Stomach (tissue), 9 donors: Measurements from ENCODE around the gene BMP6. TPM values are rescaled to one million over a fixed set of nuclear protein-coding genes. Genes with fewer than 3 reads are reported as not detected.
A peak's percentile ranks its signal among the peaks of the same experiment; 100 is the strongest.

Source experiments
- DNase-seq, 2 donors: peaks; one replicate each; pipeline versions ENCODE4 v3.0.0 to v3.0.0-alpha.2; 2013 to 2019
- H3K27ac ChIP-seq, 5 donors: fragments of 200-600 bp in 4 of 5; sonication (generic) in 4 of 5; one replicate each; pipeline ENCODE4 v1.5.1; 2013 to 2019; ENCODE audit warnings: mild to moderate bottlenecking in 1 of 5, moderate library complexity in 1 of 5
- H3K27me3 ChIP-seq, 3 donors: fragments of 200-600 bp; sonication (generic); one replicate each; pipeline ENCODE4 v1.5.1; 2017 to 2019; ENCODE audit warnings: mixed run types in 1 of 3
- H3K36me3 ChIP-seq, 4 donors: fragments of 200-600 bp; sonication (generic); 1 replicate in 3 of 4; 2 replicates in 1 of 4; pipeline ENCODE4 v1.5.1; 2016 to 2019
- H3K4me1 ChIP-seq, 4 donors: fragments of 200-600 bp; sonication (generic); one replicate each; pipeline ENCODE4 v1.5.1; 2016 to 2019
- H3K4me3 ChIP-seq, 4 donors: fragments of 200-600 bp; sonication (generic) in 3 of 4; one replicate each; pipeline ENCODE4 v1.5.1; 2016 to 2019; ENCODE audit warnings: mild to moderate bottlenecking in 1 of 4
- H3K9me3 ChIP-seq, 4 donors: fragments of 200-600 bp; sonication (generic); one replicate each; pipeline ENCODE4 v1.5.1; 2016 to 2019
- EP300 ChIP-seq: sonication (generic); formaldehyde crosslinking; IDR thresholded peaks from one replicate; pipeline ENCODE4 v1.6.1; 2017; ENCODE audit warnings: antibody characterized with exemption
- POLR2A ChIP-seq, 4 donors: fragments of 450-650 bp; IDR thresholded peaks; one replicate each; pipeline ENCODE4 v1.6.1; 2016; ENCODE audit warnings: antibody characterized with exemption in 4 of 4, control low read depth in 2 of 4, mild to moderate bottlenecking in 1 of 4, moderate library complexity in 1 of 4
- POLR2AphosphoS5 ChIP-seq, 3 donors: sonication (generic); formaldehyde crosslinking; IDR thresholded peaks; one replicate each; pipeline ENCODE4 v1.6.1; 2016; ENCODE audit warnings: antibody characterized with exemption in 3 of 3
- WGBS, 5 donors: extraction: QIAGEN DNeasy Blood & Tissue Kit in 3 of 5; methylation state at CpG; one replicate each; pipeline versions ENCODE4 v1.1.5 to v1.1.7; 2013 to 2018; 5-methylcytosine and 5-hydroxymethylcytosine counted together
- intact Hi-C: fragments of 100-400 bp; cut with DNase I; formaldehyde crosslinking; loops from one replicate; pipeline ENCODE4 v1.15.1; 2023; ENCODE audit warnings: low total_unique reads
- polyA plus RNA-seq, 3 donors: library from polyadenylated mRNA; stranded (reverse); fragments of 200-250 nt; gene quantifications; one replicate each; pipeline ENCODE4 v1.2.3, GENCODE V29; 2013
- total RNA-seq, 5 donors: library from RNA; depleted of rRNA; stranded (reverse); fragments of >200 nt; gene quantifications; one replicate each; pipeline versions ENCODE4 v1.1.0 to v1.2.3, GENCODE V29; 2014 to 2016
- TF ChIP-seq, protein P1 (sequence below), 7 experiments: fragments of 450-650 bp in 4 of 7; fragments of 200-600 bp in 3 of 7; sonication (generic) in 3 of 7; IDR thresholded peaks; one replicate each; pipeline ENCODE4 v1.5.1; 2016 to 2019; ENCODE audit warnings: antibody characterized with exemption in 7 of 7, control low read depth in 2 of 7, mild to moderate bottlenecking in 1 of 7
- donor health status: healthy with polysubstance abuse.
- donor health status: Bipolar disorder and iron deficiency.
- donor health status: healthy.

BMP6 gene
- total and polyA plus RNA-seq, 8 donors = 0.50 to 15.8 (median 2.7) TPM; not detected in 1

DNA sequence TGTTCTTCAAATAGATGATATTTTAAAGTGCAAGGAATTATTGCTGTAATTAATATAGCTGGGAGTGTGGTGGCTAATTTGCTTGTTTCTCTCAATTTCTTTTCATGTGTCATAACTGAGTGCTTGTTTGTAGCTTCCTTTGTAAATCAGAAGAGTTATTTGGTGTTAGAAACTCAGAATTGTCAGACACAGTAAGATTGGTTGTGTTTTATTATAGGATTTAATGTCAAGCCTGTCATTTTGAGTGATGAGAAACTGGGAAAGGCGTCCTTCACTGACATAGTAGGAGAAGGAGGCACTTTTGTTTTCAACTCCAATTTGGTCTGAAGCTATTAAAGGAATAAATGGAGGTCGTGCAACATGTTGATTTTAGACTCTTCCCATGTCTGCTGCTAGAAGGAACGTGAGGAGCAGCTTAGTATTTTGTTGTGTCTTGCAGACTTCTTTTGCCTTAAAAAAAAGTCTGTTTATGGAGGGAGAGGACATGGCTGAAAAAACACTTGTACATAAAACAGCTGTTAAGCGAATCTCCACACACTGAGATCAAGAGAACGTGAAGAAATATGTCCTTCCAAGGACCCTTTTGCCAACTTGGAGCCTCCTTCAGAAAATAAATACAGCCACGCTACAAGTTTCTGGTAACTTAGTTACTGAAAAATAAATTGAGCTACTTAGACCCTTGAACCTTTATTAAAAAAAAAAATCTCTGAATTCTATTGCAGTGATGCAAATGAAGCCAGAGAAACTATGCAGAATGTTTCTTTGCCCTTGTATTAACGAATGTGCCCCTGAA lies 59.5 kb downstream of the BMP6 start:
- Histone ChIP-seq H3K27ac (peak overlapping the region; percentile 35 to 74 (median 66)), H3K9me3 (no peaks in the 10 kb centered on the region), H3K36me3 (no peaks in the 10 kb centered on the region), H3K4me3 (no peak overlapping the region), H3K4me1 (peaks cover 4 to 32% (median 15%) of the 10 kb centered on the region in 4 donors), H3K27me3 (no peaks in the 10 kb centered on the region)
- TF ChIP-seq EP300 (no peak), POLR2AphosphoS5 (IDR thresholded peaks at IDR 0.05) (peak in 1 of 3 donors; percentile 44), POLR2A (IDR thresholded peaks at IDR 0.05) (no peak)
- TF ChIP-seq, protein P1, sequence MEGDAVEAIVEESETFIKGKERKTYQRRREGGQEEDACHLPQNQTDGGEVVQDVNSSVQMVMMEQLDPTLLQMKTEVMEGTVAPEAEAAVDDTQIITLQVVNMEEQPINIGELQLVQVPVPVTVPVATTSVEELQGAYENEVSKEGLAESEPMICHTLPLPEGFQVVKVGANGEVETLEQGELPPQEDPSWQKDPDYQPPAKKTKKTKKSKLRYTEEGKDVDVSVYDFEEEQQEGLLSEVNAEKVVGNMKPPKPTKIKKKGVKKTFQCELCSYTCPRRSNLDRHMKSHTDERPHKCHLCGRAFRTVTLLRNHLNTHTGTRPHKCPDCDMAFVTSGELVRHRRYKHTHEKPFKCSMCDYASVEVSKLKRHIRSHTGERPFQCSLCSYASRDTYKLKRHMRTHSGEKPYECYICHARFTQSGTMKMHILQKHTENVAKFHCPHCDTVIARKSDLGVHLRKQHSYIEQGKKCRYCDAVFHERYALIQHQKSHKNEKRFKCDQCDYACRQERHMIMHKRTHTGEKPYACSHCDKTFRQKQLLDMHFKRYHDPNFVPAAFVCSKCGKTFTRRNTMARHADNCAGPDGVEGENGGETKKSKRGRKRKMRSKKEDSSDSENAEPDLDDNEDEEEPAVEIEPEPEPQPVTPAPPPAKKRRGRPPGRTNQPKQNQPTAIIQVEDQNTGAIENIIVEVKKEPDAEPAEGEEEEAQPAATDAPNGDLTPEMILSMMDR (IDR thresholded peaks at IDR 0.05) = no peak
- WGBS, 5 donors = 42 to 52% (median 50%) methylated on average over 7 of the region's 7 CpGs
- peak in 1 of 2 donors; percentile 80 for DNase-seq
- intact Hi-C loops = no loop called here

DNA sequence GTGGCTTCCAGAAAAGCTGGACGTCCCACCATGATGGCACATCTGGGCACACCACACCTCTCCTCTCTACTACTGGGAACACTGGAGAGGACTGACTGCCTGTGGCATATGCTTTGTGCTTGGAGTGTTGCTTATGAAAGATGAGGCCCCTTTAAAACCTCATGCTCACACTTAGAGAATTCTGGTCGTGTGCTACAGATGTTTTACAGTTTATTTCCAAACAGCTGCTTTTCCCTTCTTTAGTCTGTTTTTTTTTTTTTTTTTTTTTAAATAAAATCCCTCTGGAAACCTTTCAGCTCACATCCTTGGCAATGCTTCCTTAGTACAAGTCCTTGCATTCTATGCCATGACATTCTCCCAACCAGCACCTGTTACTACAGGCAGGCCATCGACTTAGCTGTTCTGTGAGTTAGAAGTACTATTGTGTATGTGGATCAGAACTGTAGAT lies 60.3 kb downstream of the BMP6 start:
- TF ChIP-seq EP300 = no peak
- Histone ChIP-seq H3K36me3 (no peaks in the 10 kb centered on the region), H3K27ac (peak overlapping the region; percentile 35 to 74 (median 66)), H3K4me3 (no peak overlapping the region), H3K9me3 (no peaks in the 10 kb centered on the region), H3K4me1 (peaks cover 4 to 32% (median 15%) of the 10 kb centered on the region in 4 donors), H3K27me3 (no peaks in the 10 kb centered on the region)
- 45 to 71% (median 56%) methylated on average over 3 of the region's 3 CpGs for WGBS, 5 donors
- intact Hi-C loops = no loop called here
- DNase-seq = peak in 1 of 2 donors; percentile 61

DNA sequence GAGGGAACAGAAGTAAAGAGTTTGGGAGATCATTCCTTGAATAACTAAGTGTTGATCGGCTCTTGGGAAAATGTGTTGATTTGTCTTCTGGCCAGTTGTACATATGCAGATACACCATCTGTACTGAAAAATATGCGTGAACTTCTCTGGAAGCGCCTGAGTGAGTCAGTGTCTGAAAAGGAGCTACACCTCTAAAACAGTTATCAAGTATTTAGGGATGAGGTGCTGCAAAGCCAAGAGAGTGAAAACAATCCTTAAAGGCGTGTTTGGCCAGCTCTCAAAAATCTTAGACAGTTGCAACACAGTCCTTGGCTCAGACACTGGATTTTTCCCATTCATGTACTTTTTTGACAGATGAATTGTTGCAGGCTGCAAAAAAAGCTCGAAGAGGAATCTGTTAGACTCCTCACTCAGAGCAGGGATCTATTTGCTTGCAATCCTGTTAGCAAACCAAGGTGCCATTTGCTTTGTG lies 61.3 kb downstream of the BMP6 start:
- H3K27ac ChIP-seq = peak overlapping the region in 4 of 5 donors; percentile 12 to 74 (median 55)
- intact Hi-C loops = no loop called here
- H3K27me3 ChIP-seq = no peaks in the 10 kb centered on the region
- H3K36me3 ChIP-seq = no peaks in the 10 kb centered on the region
- 53 to 66% (median 59%) methylated on average over 5 of the region's 5 CpGs for WGBS, 5 donors
- peaks cover 4 to 32% (median 15%) of the 10 kb centered on the region in 4 donors for H3K4me1 ChIP-seq
- no peaks in the 10 kb centered on the region for H3K9me3 ChIP-seq
- peak in 1 of 2 donors; percentile 79 for DNase-seq
- peak in 2 of 3 donors; percentile 18 for TF ChIP-seq POLR2AphosphoS5 (IDR thresholded peaks at IDR 0.05)
- TF ChIP-seq, protein P1 (IDR thresholded peaks at IDR 0.05) = no peak
- no peak overlapping the region for H3K4me3 ChIP-seq

DNA sequence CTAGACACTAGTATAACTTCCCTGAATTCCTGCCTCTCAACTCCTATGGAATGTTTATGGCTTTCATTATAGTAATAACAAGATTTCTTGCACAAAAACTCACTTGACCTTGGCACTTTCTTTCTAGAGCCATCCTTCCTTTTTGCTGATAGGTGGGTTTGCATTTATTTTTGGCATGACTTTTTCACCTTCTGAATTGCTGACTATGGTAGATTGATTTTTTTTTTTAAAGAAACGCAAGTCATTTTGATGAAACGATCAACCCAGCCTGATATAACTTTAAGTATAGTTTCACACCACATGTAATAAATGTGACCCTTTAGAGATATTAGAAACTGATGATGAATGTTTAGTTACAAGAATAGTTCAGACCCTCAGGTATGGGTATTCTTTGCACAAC lies 61.8 kb downstream of the BMP6 start:
- intact Hi-C loops = no loop called here
- Histone ChIP-seq H3K9me3 (no peaks in the 10 kb centered on the region), H3K27ac (no peak overlapping the region), H3K4me3 (no peak overlapping the region), H3K4me1 (peaks cover 4 to 32% (median 15%) of the 10 kb centered on the region in 4 donors), H3K27me3 (no peaks in the 10 kb centered on the region), H3K36me3 (no peaks in the 10 kb centered on the region)
- WGBS, 5 donors = 81 to 94% (median 91%) methylated on average over 2 of the region's 2 CpGs
- TF ChIP-seq, protein P1 (IDR thresholded peaks at IDR 0.05) = no peak
- no peak for DNase-seq

DNA sequence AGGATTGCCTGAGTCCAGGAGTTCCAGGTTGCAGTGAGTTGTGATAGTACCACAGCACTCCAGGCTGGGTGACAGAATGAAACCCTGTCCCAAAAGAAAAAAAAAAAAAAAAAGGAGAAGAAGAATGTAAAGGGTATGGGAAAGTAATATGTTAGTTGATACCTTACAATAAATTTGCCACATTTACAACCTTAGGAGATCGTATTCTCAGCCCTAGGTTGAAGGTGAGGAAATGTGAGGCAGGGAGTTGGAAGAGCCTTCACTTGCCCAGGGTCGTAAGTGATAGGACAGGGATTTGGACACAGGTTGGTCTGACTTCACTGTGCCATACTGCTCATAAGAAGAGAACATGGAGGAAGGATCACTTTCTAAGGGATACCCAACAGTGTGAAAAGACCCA lies 68.6 kb downstream of the BMP6 start:
- Histone ChIP-seq H3K27ac (no peak overlapping the region), H3K36me3 (no peaks in the 10 kb centered on the region), H3K9me3 (no peaks in the 10 kb centered on the region), H3K4me1 (no peaks in the 10 kb centered on the region), H3K27me3 (no peaks in the 10 kb centered on the region), H3K4me3 (no peak overlapping the region)
- no peak for DNase-seq
- 67 to 92% (median 84%) methylated on average over 2 of the region's 2 CpGs for WGBS, 5 donors
- TF ChIP-seq, protein P1 (IDR thresholded peaks at IDR 0.05) = no peak
- no peak for TF ChIP-seq POLR2A (IDR thresholded peaks at IDR 0.05)
- no peak for TF ChIP-seq EP300
- no peak for TF ChIP-seq POLR2AphosphoS5 (IDR thresholded peaks at IDR 0.05)
- intact Hi-C loops = no loop called here
